ENCODE measurements around the gene GMPR2.

Gene GMPR2

GRCh38 chr14:24283796-24284460 is 51.2 kb downstream of the GMPR2 start:
- DNase-seq = no peak

GRCh38 chr14:24284501-24285035 is 51.8 kb downstream of the GMPR2 start:
- no peak for DNase-seq

- DNase-seq = no peak
Observed at GRCh38 chr14:24285351-24285750, 52.6 kb downstream of the GMPR2 start.

DNA sequence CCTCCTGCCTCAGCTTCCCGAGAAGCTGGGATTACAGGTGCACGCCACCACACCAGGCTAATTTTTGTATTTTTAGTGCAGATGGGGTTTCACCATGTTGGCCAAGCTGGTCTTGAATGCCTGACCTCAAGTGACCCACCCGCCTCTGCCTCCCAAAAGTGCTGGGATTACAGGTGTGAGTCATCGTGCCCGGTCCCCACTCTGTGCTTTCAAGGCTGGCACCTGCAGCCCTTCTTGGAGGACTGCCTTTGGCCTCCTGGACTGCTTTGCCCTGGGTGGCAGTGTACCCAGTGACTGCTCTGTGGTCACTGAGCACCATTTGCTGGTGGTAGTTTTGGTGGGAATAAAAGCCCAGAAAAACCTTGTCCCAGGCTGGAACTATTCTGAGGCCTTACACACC is 54.3 kb downstream of the GMPR2 start:
- no peak for DNase-seq
